ENCODE data around the gene BACE2. TPM values are rescaled to one million over a fixed set of nuclear protein-coding genes. Genes with fewer than 3 reads are reported as not detected.

Gene BACE2
- total and polyA plus RNA-seq, 2 of the 13 experiments (the other 11 are each of a cell fraction or from before 2014, with no cell fraction given), result 0.07 to 0.11 TPM

GRCh38 chr21:41326414-41327080, 158.6 kb downstream of the BACE2 start (continued):
- TF ChIP-seq ZNF556 (CRISPR knock-in tag; IDR thresholded peaks at IDR 0.05; ENCODE audit: borderline replicate concordance) (no peak), SRSF9 (IDR thresholded peaks at IDR 0.05; ENCODE audit: borderline replicate concordance, insufficient read depth, low read depth, low read length, poor library complexity, severe bottlenecking) (no peak), ZNF761 (CRISPR knock-in tag; conservative IDR thresholded peaks at IDR 0.05) (no peak), ATF3 (CRISPR knock-in tag; IDR thresholded peaks at IDR 0.05) (no peak), MXD4 (CRISPR knock-in tag; IDR thresholded peaks at IDR 0.05) (no peak), ETV6 (CRISPR knock-in tag; conservative IDR thresholded peaks at IDR 0.05) (no peak), HNF1B (CRISPR knock-in tag; IDR thresholded peaks at IDR 0.05) (no peak), ZBTB42 (CRISPR knock-in tag; IDR thresholded peaks at IDR 0.05) (no peak), GATAD1 (CRISPR knock-in tag; IDR thresholded peaks at IDR 0.05) (no peak), SALL1 (CRISPR knock-in tag; IDR thresholded peaks at IDR 0.05) (peak; percentile 26; the same call in 1 of the 2 replicates), GABPA (IDR thresholded peaks at IDR 0.05; ENCODE audit: low read depth, low read length) (no peak), GABPA (CRISPR knock-in tag; IDR thresholded peaks at IDR 0.05; ENCODE audit: low read depth) (no peak), HNRNPL (IDR thresholded peaks at IDR 0.05; ENCODE audit: low read depth, low read length) (0 out of 2 replicates have a peak, but pooled peaks have one; percentile 34), HOXA9 (CRISPR knock-in tag; IDR thresholded peaks at IDR 0.05; ENCODE audit: borderline replicate concordance) (no peak), ZNF10 (CRISPR knock-in tag; IDR thresholded peaks at IDR 0.05; ENCODE audit: borderline replicate concordance, low read depth) (no peak), ARHGAP35 (CRISPR knock-in tag; IDR thresholded peaks at IDR 0.05; ENCODE audit: borderline replicate concordance) (no peak), ARID5B (CRISPR knock-in tag; IDR thresholded peaks at IDR 0.05) (peak; percentile 20; the same call in 1 of the 2 replicates)
